ENCODE results near the gene NTNG2. TPM values are rescaled to one million over a fixed set of nuclear protein-coding genes. Genes with fewer than 3 reads are reported as not detected.

The NTNG2 gene
- polyA plus RNA-seq, 1 donor from 2014 or later = 0.43 TPM

DNA sequence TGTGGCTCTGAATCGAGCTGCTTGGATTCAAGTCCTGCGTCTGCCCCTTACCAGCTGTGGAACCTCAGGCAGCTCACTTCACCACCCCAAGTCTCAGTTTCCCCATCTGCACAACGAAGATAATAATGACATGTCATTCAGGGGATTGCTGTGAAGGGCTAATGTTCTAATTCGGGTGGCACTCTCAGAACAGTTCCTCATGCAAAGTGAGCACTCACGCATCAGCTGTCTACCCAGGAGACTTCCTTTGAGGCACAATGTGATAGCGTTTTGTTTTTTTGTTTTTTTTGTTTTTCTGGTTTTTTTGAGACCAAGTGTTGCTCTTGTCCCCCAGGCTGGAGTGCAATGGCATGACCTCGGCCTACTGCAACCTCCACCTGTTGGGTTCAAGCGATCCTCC, 56.4 kb downstream of the NTNG2 start:
- H3K79me2 ChIP-seq (replicated peaks; ENCODE audit: insufficient read depth, low read length) = no peaks in the 10 kb centered on the region
- no peak overlapping the region for H3K27ac ChIP-seq (ENCODE audit: low read length)
- H3K9me2 ChIP-seq (ENCODE audit: insufficient read depth, low read length) = no peaks in the 10 kb centered on the region
- H3F3A ChIP-seq (ENCODE audit: insufficient read depth, low read length, poor library complexity, severe bottlenecking) = no peaks in the 10 kb centered on the region
- no peak for TF ChIP-seq TAF1 (IDR thresholded peaks at IDR 0.05; ENCODE audit: low read depth)
- no peak overlapping the region for H2AFZ ChIP-seq (ENCODE audit: low read depth, low read length)
- no peaks in the 10 kb centered on the region for H3K9me3 ChIP-seq (ENCODE audit: low read length)
- H3K27me3 ChIP-seq (ENCODE audit: insufficient read depth, low read depth, low read length) = no peaks in the 10 kb centered on the region
- no peak overlapping the region for H3K4me3 ChIP-seq (ENCODE audit: low read length)
- H3K4me2 ChIP-seq (ENCODE audit: low read length) = no peak overlapping the region
- H3K9ac ChIP-seq (ENCODE audit: low read length) = no peak overlapping the region
- H3K36me3 ChIP-seq (ENCODE audit: insufficient read depth, low read length) = no peaks in the 10 kb centered on the region
- H4K20me1 ChIP-seq (ENCODE audit: insufficient read depth) = no peaks in the 10 kb centered on the region

DNA sequence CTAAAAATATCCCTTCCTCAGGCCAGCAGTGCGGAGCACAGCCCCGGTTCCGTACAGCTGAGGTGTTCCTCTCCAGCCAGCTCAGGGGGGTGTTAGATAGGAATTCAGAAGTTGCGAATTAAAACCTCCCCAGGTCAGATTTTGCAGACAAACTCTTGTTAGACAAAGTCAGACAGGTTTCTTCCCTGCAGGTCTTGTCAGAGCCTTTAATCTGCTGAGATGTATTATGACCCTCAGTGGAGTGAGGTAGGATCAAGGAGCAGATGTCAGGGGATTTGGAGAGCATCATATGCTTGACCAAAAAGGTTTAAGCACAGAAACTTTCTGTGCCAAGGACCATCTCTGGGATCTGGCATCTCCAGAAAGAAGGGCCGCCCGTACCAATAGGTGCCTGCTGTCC, 60.1 kb downstream of the NTNG2 start:
- Histone ChIP-seq H3K4me3 (ENCODE audit: low read length) (no peak overlapping the region), H3K4me2 (ENCODE audit: low read length) (no peak overlapping the region), H3K9me3 (ENCODE audit: low read length) (no peaks in the 10 kb centered on the region), H3K9me2 (ENCODE audit: insufficient read depth, low read length) (no peaks in the 10 kb centered on the region), H3K27ac (ENCODE audit: low read length) (no peak overlapping the region), H4K20me1 (ENCODE audit: insufficient read depth) (no peaks in the 10 kb centered on the region), H2AFZ (ENCODE audit: low read depth, low read length) (no peak overlapping the region), H3K79me2 (replicated peaks; ENCODE audit: insufficient read depth, low read length) (no peaks in the 10 kb centered on the region), H3K36me3 (ENCODE audit: insufficient read depth, low read length) (no peaks in the 10 kb centered on the region), H3K9ac (ENCODE audit: low read length) (no peak overlapping the region), H3F3A (ENCODE audit: insufficient read depth, low read length, poor library complexity, severe bottlenecking) (no peaks in the 10 kb centered on the region), H3K27me3 (ENCODE audit: insufficient read depth, low read depth, low read length) (no peaks in the 10 kb centered on the region)
- TF ChIP-seq EZH2 (IDR thresholded peaks at IDR 0.05; ENCODE audit: borderline replicate concordance, insufficient read depth, low read length, poor library complexity, severe bottlenecking) = no peak
- TF ChIP-seq, protein P1, sequence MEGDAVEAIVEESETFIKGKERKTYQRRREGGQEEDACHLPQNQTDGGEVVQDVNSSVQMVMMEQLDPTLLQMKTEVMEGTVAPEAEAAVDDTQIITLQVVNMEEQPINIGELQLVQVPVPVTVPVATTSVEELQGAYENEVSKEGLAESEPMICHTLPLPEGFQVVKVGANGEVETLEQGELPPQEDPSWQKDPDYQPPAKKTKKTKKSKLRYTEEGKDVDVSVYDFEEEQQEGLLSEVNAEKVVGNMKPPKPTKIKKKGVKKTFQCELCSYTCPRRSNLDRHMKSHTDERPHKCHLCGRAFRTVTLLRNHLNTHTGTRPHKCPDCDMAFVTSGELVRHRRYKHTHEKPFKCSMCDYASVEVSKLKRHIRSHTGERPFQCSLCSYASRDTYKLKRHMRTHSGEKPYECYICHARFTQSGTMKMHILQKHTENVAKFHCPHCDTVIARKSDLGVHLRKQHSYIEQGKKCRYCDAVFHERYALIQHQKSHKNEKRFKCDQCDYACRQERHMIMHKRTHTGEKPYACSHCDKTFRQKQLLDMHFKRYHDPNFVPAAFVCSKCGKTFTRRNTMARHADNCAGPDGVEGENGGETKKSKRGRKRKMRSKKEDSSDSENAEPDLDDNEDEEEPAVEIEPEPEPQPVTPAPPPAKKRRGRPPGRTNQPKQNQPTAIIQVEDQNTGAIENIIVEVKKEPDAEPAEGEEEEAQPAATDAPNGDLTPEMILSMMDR (IDR thresholded peaks at IDR 0.05; ENCODE audit: poor library complexity, severe bottlenecking) = no peak
- no peak for TF ChIP-seq SMC3 (conservative IDR thresholded peaks at IDR 0.05; ENCODE audit: poor library complexity)
- TF ChIP-seq TAF1 (IDR thresholded peaks at IDR 0.05; ENCODE audit: low read depth) = no peak
- no peak for TF ChIP-seq MXI1 (conservative IDR thresholded peaks at IDR 0.05; ENCODE audit: poor library complexity, severe bottlenecking)

DNA sequence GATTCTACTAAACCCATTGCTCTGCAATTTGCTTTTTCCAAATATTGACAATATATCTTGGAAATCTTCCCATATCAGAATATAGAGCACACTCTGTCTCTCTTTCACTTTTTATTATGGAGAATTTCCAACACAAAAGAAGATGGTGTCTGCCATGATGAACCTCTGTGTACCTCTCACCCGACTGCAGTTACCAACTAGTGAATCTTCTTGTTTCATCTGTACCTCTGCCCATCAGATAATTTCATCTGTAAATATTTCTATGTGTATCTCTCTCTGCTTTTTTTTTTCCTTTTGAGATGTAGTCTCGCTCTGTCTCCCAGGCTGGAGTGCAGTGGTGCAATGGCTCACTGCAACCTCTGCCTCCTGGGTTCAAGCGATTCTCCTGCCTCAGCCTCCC, 62.8 kb downstream of the NTNG2 start:
- H3K4me3 ChIP-seq (ENCODE audit: low read length) = no peak overlapping the region
- no peak overlapping the region for H3K27ac ChIP-seq (ENCODE audit: low read length)
- no peaks in the 10 kb centered on the region for H3K79me2 ChIP-seq (replicated peaks; ENCODE audit: insufficient read depth, low read length)
- no peaks in the 10 kb centered on the region for H3F3A ChIP-seq (ENCODE audit: insufficient read depth, low read length, poor library complexity, severe bottlenecking)
- H3K4me2 ChIP-seq (ENCODE audit: low read length) = no peak overlapping the region
- no peaks in the 10 kb centered on the region for H3K27me3 ChIP-seq (ENCODE audit: insufficient read depth, low read depth, low read length)
- H3K9me2 ChIP-seq (ENCODE audit: insufficient read depth, low read length) = no peaks in the 10 kb centered on the region
- TF ChIP-seq SMC3 (conservative IDR thresholded peaks at IDR 0.05; ENCODE audit: poor library complexity) = no peak
- TF ChIP-seq RAD21 (conservative IDR thresholded peaks at IDR 0.05) = no peak
- no peak for TF ChIP-seq POLR2AphosphoS5 (IDR thresholded peaks at IDR 0.05)
- no peak for TF ChIP-seq EP300 (conservative IDR thresholded peaks at IDR 0.05; ENCODE audit: poor library complexity, severe bottlenecking)
- no peak for TF ChIP-seq EZH2 (IDR thresholded peaks at IDR 0.05; ENCODE audit: borderline replicate concordance, insufficient read depth, low read length, poor library complexity, severe bottlenecking)
- no peak for TF ChIP-seq MXI1 (conservative IDR thresholded peaks at IDR 0.05; ENCODE audit: poor library complexity, severe bottlenecking)
- TF ChIP-seq TAF1 (IDR thresholded peaks at IDR 0.05; ENCODE audit: low read depth) = no peak
- TF ChIP-seq, protein P1 (IDR thresholded peaks at IDR 0.05; ENCODE audit: poor library complexity, severe bottlenecking) = no peak
- TF ChIP-seq, protein P2, sequence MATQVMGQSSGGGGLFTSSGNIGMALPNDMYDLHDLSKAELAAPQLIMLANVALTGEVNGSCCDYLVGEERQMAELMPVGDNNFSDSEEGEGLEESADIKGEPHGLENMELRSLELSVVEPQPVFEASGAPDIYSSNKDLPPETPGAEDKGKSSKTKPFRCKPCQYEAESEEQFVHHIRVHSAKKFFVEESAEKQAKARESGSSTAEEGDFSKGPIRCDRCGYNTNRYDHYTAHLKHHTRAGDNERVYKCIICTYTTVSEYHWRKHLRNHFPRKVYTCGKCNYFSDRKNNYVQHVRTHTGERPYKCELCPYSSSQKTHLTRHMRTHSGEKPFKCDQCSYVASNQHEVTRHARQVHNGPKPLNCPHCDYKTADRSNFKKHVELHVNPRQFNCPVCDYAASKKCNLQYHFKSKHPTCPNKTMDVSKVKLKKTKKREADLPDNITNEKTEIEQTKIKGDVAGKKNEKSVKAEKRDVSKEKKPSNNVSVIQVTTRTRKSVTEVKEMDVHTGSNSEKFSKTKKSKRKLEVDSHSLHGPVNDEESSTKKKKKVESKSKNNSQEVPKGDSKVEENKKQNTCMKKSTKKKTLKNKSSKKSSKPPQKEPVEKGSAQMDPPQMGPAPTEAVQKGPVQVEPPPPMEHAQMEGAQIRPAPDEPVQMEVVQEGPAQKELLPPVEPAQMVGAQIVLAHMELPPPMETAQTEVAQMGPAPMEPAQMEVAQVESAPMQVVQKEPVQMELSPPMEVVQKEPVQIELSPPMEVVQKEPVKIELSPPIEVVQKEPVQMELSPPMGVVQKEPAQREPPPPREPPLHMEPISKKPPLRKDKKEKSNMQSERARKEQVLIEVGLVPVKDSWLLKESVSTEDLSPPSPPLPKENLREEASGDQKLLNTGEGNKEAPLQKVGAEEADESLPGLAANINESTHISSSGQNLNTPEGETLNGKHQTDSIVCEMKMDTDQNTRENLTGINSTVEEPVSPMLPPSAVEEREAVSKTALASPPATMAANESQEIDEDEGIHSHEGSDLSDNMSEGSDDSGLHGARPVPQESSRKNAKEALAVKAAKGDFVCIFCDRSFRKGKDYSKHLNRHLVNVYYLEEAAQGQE (IDR thresholded peaks at IDR 0.05; ENCODE audit: borderline replicate concordance) = no peak
- H3K36me3 ChIP-seq (ENCODE audit: insufficient read depth, low read length) = no peaks in the 10 kb centered on the region
- no peaks in the 10 kb centered on the region for H4K20me1 ChIP-seq (ENCODE audit: insufficient read depth)
- no peak overlapping the region for H3K9ac ChIP-seq (ENCODE audit: low read length)
- no peak overlapping the region for H2AFZ ChIP-seq (ENCODE audit: low read depth, low read length)
- no peaks in the 10 kb centered on the region for H3K9me3 ChIP-seq (ENCODE audit: low read length)

Data from neural cell (in vitro differentiated cells).